Mesendoderm (in vitro differentiated cells): ENCODE measurements around the gene ANKRD33B. TPM values are rescaled to one million over a fixed set of nuclear protein-coding genes. Genes with fewer than 3 reads are reported as not detected.
A peak's percentile ranks its signal among the peaks of the same experiment; 100 is the strongest.
"Not testable (repeated sequence)": the region's sequence is repeated elsewhere in the genome, so short reads cannot be mapped to it uniquely, and the experiment has no call there.

ENCODE experiments used
- DNase-seq: peaks from one replicate; pipeline ENCODE4 v3.0.0; 2013
- H2AK5ac ChIP-seq: 2 replicates; pipeline ENCODE4 v1.6.1; 2013; ENCODE audit warnings: low read length, inconsistent platforms
- H2BK120ac ChIP-seq: 2 replicates; pipeline ENCODE4 v1.6.1; 2013; ENCODE audit warnings: low read depth, mild to moderate bottlenecking, low read length, moderate library complexity, mixed read lengths
- H2BK15ac ChIP-seq: replicated peaks from 2 replicates; pipeline ENCODE4 v1.6.1; 2013; ENCODE audit warnings: low read depth, mild to moderate bottlenecking, moderate library complexity
- H2BK5ac ChIP-seq: 2 replicates; pipeline ENCODE4 v1.6.1; 2013; ENCODE audit warnings: low read length, inconsistent platforms
- H3K18ac ChIP-seq: 2 replicates; pipeline ENCODE4 v1.6.1; 2013; ENCODE audit warnings: mild to moderate bottlenecking, low read length, mixed read lengths
- H3K23ac ChIP-seq: one replicate; pipeline ENCODE4 v1.6.1; 2013; ENCODE audit warnings: low read length
- H3K27ac ChIP-seq: 2 replicates; pipeline ENCODE4 v1.5.1; 2013; ENCODE audit warnings: low read depth, mild to moderate bottlenecking, inconsistent platforms, low read length, moderate library complexity
- H3K27me3 ChIP-seq: 2 replicates; pipeline ENCODE4 v1.6.1; 2013; ENCODE audit warnings: low read length, control low read depth, mild to moderate bottlenecking, inconsistent platforms; ENCODE audit not compliant: insufficient read depth, poor library complexity
- H3K36me3 ChIP-seq: 2 replicates; pipeline ENCODE4 v1.6.1; 2013; ENCODE audit warnings: low read length, inconsistent platforms; ENCODE audit not compliant: control insufficient read depth, insufficient read depth
- H3K4ac ChIP-seq: one replicate; pipeline ENCODE4 v1.6.1; 2013; ENCODE audit warnings: low read depth, mild to moderate bottlenecking, low read length, moderate library complexity
- H3K4me1 ChIP-seq: 2 replicates; pipeline ENCODE4 v1.6.1; 2013; ENCODE audit warnings: low read depth, low read length, inconsistent platforms; ENCODE audit not compliant: control insufficient read depth
- H3K4me2 ChIP-seq: 2 replicates; pipeline ENCODE4 v1.6.1; 2013; ENCODE audit warnings: low read length
- H3K4me3 ChIP-seq: 2 replicates; pipeline ENCODE4 v1.5.1; 2013; ENCODE audit warnings: mild to moderate bottlenecking, low read length
- H3K56ac ChIP-seq: one replicate; pipeline ENCODE4 v1.6.1; 2013; ENCODE audit warnings: low read length
- H3K79me1 ChIP-seq: 2 replicates; pipeline ENCODE4 v1.6.1; 2013; ENCODE audit warnings: low read length, inconsistent platforms
- H3K79me2 ChIP-seq: 2 replicates; pipeline ENCODE4 v1.6.1; 2013; ENCODE audit warnings: mild to moderate bottlenecking, low read length; ENCODE audit not compliant: control insufficient read depth, insufficient read depth
- H3K9ac ChIP-seq: 2 replicates; pipeline ENCODE4 v1.6.1; 2013; ENCODE audit warnings: low read length, inconsistent platforms
- H4K5ac ChIP-seq: one replicate; pipeline ENCODE4 v1.6.1; 2013; ENCODE audit warnings: low read length
- H4K8ac ChIP-seq: one replicate; pipeline ENCODE4 v1.6.1; 2013; ENCODE audit warnings: low read depth, mild to moderate bottlenecking, control low read depth, low read length, moderate library complexity
- WGBS: extraction: QIAGEN DNeasy Blood & Tissue Kit; methylation state at CpG from one replicate; pipeline ENCODE4 v1.1.7; 2013; ENCODE audit warnings: low lambda C conversion rate, missing lambda C conversion rate; ENCODE audit not compliant: insufficient coverage; ENCODE audit errors: extremely low coverage; 5-methylcytosine and 5-hydroxymethylcytosine counted together
- polyA plus RNA-seq, 2 experiments: library from polyadenylated mRNA; stranded (reverse); fragments of 200-250 nt; gene quantifications; one replicate each; pipeline ENCODE4 v1.2.3, GENCODE V29; 2013

Gene ANKRD33B
- polyA plus RNA-seq (2013, experiment 1 of 2) = 4.1 TPM
- 4.1 TPM for polyA plus RNA-seq (2013, experiment 2 of 2)

GRCh38 chr5:10563945-10564837 is at the start of gene ANKRD33B:
ANKRD33B (plus strand) TSS chr5:10564070; CDS start chr5:10564468, 398 bp downstream.
- Histone ChIP-seq H2BK120ac (peak within 1 kb of the TSS; percentile 49), H3K4me3 (peak within 1 kb of the TSS; percentile 62), H2BK5ac (no peak within 1 kb of the TSS), H3K36me3 (no peaks in the 10 kb centered on the region), H3K18ac (peak within 1 kb of the TSS; percentile 97), H3K9ac (peak within 1 kb of the TSS; percentile 84), H4K8ac (no peak within 1 kb of the TSS), H3K79me1 (no peaks in the 10 kb centered on the region), H4K5ac (no peak within 1 kb of the TSS), H3K56ac (peak within 1 kb of the TSS; percentile 93), H2AK5ac (no peak within 1 kb of the TSS), H2BK15ac (no peak within 1 kb of the TSS), H3K27ac (peak within 1 kb of the TSS; percentile 62), H3K4me1 (peaks cover 4% of the 10 kb centered on the region), H3K79me2 (no peaks in the 10 kb centered on the region), H3K4ac (peak within 1 kb of the TSS; percentile 84), H3K27me3 (peaks cover 8% of the 10 kb centered on the region), H3K23ac (peak within 1 kb of the TSS; percentile 94), H3K4me2 (peak within 1 kb of the TSS; percentile 91)
- DNase-seq = peak; percentile 80
- no CpG with 5 or more reads among the region's 119 CpGs for WGBS

- H3K4ac ChIP-seq, H3K27me3 ChIP-seq, DNase-seq, H3K9ac ChIP-seq, H2BK5ac ChIP-seq, H4K5ac ChIP-seq, H3K79me2 ChIP-seq, H3K23ac ChIP-seq, H3K4me1 ChIP-seq, H3K36me3 ChIP-seq, H3K56ac ChIP-seq, H3K4me3 ChIP-seq, H2BK15ac ChIP-seq, H3K27ac ChIP-seq, H2BK120ac ChIP-seq, H3K4me2 ChIP-seq, H3K79me1 ChIP-seq, H2AK5ac ChIP-seq, H3K18ac ChIP-seq, H4K8ac ChIP-seq: not testable (repeated sequence)
- no CpG with 5 or more reads among the region's 8 CpGs for WGBS
Observed at GRCh38 chr5:10514572-10514971, 49.3 kb upstream of the ANKRD33B start.

GRCh38 chr5:10515492-10515891 is 48.4 kb upstream of the ANKRD33B start:
- Histone ChIP-seq H3K9ac (no peak overlapping the region), H3K4ac (no peak overlapping the region), H2AK5ac (no peak overlapping the region), H3K4me1 (peaks cover 7% of the 10 kb centered on the region), H2BK15ac (no peak overlapping the region), H3K4me2 (no peak overlapping the region), H3K23ac (no peak overlapping the region), H3K27me3 (no peaks in the 10 kb centered on the region), H3K18ac (no peak overlapping the region), H4K8ac (no peak overlapping the region), H3K27ac (no peak overlapping the region), H2BK5ac (no peak overlapping the region), H2BK120ac (no peak overlapping the region), H3K56ac (no peak overlapping the region), H4K5ac (no peak overlapping the region), H3K36me3 (no peaks in the 10 kb centered on the region), H3K4me3 (no peak overlapping the region), H3K79me1 (no peaks in the 10 kb centered on the region), H3K79me2 (no peaks in the 10 kb centered on the region)
- no CpG with 5 or more reads among the region's 2 CpGs for WGBS
- no peak for DNase-seq

DNA sequence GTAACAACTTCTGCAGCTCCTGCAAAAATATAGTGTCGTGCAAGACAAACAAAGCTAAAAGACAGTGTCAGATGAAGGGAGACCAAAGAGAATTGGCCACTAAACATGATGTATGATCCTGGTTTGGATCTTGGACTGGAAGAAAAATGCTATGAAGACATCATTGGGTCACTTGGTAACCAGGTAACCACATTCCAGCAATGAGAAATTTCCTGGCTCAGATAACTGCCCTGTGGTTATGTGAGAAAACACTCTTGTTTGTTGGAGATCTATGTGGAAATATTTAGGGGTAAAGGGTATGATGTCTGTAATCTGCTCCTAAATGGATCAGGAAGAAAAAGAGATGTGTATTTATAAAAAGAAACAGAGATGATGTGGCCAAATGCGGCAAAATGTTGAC is 45.5 kb upstream of the ANKRD33B start:
- Histone ChIP-seq H3K4ac (no peak overlapping the region), H3K9ac (no peak overlapping the region), H3K4me3 (no peak overlapping the region), H2BK120ac (no peak overlapping the region), H3K56ac (no peak overlapping the region), H4K8ac (no peak overlapping the region), H3K27ac (no peak overlapping the region), H3K18ac (no peak overlapping the region), H4K5ac (no peak overlapping the region), H2AK5ac (no peak overlapping the region), H3K79me2 (no peaks in the 10 kb centered on the region), H2BK15ac (no peak overlapping the region), H3K27me3 (no peaks in the 10 kb centered on the region), H3K4me2 (no peak overlapping the region), H3K79me1 (no peaks in the 10 kb centered on the region), H2BK5ac (no peak overlapping the region), H3K23ac (no peak overlapping the region), H3K36me3 (no peaks in the 10 kb centered on the region), H3K4me1 (peaks cover 5% of the 10 kb centered on the region)
- no peak for DNase-seq
- WGBS = no CpG with 5 or more reads among the region's 2 CpGs

- no peak overlapping the region for H2AK5ac ChIP-seq
- H3K4me3 ChIP-seq = no peak overlapping the region
- WGBS = no CpG with 5 or more reads among the region's 7 CpGs
- H3K4me2 ChIP-seq = no peak overlapping the region
- DNase-seq = no peak
- no peak overlapping the region for H3K4ac ChIP-seq
- no peak overlapping the region for H4K8ac ChIP-seq
- H3K56ac ChIP-seq = no peak overlapping the region
- H3K18ac ChIP-seq = no peak overlapping the region
- no peaks in the 10 kb centered on the region for H3K79me2 ChIP-seq
- no peaks in the 10 kb centered on the region for H3K4me1 ChIP-seq
- H2BK5ac ChIP-seq = no peak overlapping the region
- H3K9ac ChIP-seq = no peak overlapping the region
- H3K27ac ChIP-seq = no peak overlapping the region
- H3K79me1 ChIP-seq = no peaks in the 10 kb centered on the region
- H3K36me3 ChIP-seq = no peaks in the 10 kb centered on the region
- H4K5ac ChIP-seq = no peak overlapping the region
- no peak overlapping the region for H3K23ac ChIP-seq
- no peaks in the 10 kb centered on the region for H3K27me3 ChIP-seq
- H2BK120ac ChIP-seq = no peak overlapping the region
- H2BK15ac ChIP-seq = no peak overlapping the region
Observed at GRCh38 chr5:10519729-10520128, 44.1 kb upstream of the ANKRD33B start.
